ENCODE results near the gene EPHA10. TPM values are rescaled to one million over a fixed set of nuclear protein-coding genes. Genes with fewer than 3 reads are reported as not detected.
"Not testable (repeated sequence)": the region's sequence is repeated elsewhere in the genome, so short reads cannot be mapped to it uniquely, and the experiment has no call there.

EPHA10 gene
- total RNA-seq, 1 donor from 2014 or later: 0.37 TPM

DNA sequence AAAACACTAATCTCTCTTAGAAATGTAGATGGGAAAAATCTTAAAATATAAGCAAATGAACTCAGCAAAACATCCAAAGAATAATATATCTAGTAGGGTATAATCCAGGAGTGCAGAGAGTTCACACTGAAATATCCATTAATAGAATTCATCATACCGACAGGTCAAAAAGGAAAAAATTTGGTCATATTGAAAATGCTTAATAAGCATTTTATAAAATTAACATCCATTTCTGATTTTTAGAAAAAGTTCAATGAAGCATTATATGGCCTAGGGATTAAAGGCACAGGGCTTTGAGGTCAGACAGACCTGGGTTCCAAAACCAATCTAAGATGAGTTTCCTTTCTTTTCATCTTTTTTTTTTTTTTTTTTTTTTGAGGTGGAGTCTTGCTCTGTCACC, 16.4 kb downstream of the EPHA10 start:
- Mint-ChIP-seq H3K27me3 (ENCODE audit: low read depth) (peaks cover 43% of the 10 kb centered on the region), H3K4me1 (ENCODE audit: low read depth) (no peaks in the 10 kb centered on the region), H3K4me3 (ENCODE audit: unreplicated experiment) (no peak overlapping the region), H3K36me3 (ENCODE audit: low read depth) (peaks cover 1% of the 10 kb centered on the region), H3K9me3 (ENCODE audit: low read depth) (peaks cover 6% of the 10 kb centered on the region), H3K27ac (ENCODE audit: unreplicated experiment) (no peak overlapping the region)
- no peak for DNase-seq (ENCODE audit: low spot score)
- TF ChIP-seq, protein P1, sequence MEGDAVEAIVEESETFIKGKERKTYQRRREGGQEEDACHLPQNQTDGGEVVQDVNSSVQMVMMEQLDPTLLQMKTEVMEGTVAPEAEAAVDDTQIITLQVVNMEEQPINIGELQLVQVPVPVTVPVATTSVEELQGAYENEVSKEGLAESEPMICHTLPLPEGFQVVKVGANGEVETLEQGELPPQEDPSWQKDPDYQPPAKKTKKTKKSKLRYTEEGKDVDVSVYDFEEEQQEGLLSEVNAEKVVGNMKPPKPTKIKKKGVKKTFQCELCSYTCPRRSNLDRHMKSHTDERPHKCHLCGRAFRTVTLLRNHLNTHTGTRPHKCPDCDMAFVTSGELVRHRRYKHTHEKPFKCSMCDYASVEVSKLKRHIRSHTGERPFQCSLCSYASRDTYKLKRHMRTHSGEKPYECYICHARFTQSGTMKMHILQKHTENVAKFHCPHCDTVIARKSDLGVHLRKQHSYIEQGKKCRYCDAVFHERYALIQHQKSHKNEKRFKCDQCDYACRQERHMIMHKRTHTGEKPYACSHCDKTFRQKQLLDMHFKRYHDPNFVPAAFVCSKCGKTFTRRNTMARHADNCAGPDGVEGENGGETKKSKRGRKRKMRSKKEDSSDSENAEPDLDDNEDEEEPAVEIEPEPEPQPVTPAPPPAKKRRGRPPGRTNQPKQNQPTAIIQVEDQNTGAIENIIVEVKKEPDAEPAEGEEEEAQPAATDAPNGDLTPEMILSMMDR (IDR thresholded peaks at IDR 0.05): no peak

DNA sequence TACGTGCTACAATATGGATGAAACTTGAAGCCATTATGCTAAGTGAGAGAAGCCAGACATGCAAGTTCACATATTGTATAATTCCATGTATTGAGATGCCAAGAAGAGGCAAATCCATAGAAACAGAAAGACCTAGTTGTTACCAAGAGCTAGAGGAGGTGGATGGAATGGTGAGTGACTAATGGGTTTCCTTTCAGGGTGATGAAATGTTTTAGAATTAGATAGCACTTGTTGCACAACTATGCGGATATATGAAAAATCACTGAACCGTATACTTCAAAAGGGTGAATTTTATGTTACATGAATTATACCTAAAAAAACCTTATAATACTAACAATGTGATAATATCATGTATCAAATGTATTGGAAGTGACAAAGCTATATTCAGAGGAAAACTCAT, 18.1 kb downstream of the EPHA10 start:
- peaks cover 38% of the 10 kb centered on the region for H3K27me3 Mint-ChIP-seq (ENCODE audit: low read depth)
- peaks cover 6% of the 10 kb centered on the region for H3K9me3 Mint-ChIP-seq (ENCODE audit: low read depth)

DNA sequence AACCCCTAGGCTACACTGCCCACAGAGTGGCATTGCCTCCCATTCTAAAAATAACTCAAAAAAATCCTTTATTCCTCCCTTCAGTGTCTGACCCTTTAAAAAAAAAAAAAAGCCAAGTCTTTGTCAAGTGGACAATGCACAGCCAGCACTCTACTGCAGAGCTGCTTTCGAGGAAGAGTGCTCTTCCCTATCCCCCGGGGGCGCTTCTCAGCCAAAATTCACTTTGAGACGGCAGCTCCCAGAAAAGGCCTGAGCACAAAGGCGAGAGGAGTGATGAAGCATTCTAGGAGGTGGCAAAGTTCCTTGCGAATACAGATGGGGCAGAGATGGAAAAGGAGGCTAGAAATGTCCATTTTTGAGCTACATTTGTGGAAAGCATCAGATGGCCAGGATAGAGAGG, 23.3 kb downstream of the EPHA10 start:
- H3K36me3 Mint-ChIP-seq (ENCODE audit: low read depth): peaks cover under 1% of the 10 kb centered on the region
- peaks cover 6% of the 10 kb centered on the region for H3K4me1 Mint-ChIP-seq (ENCODE audit: low read depth)
- H3K27ac Mint-ChIP-seq (ENCODE audit: unreplicated experiment): no peak overlapping the region
- TF ChIP-seq, protein P1 (IDR thresholded peaks at IDR 0.05): no peak
- H3K9me3 Mint-ChIP-seq (ENCODE audit: low read depth): peaks cover 7% of the 10 kb centered on the region
- peaks cover 30% of the 10 kb centered on the region for H3K27me3 Mint-ChIP-seq (ENCODE audit: low read depth)
- no peak overlapping the region for H3K4me3 Mint-ChIP-seq (ENCODE audit: unreplicated experiment)
- DNase-seq (ENCODE audit: low spot score): no peak

More for the DNA sequence above, 18.1 kb downstream of the EPHA10 start:
- Mint-ChIP-seq H3K4me1 (ENCODE audit: low read depth) (no peaks in the 10 kb centered on the region), H3K36me3 (ENCODE audit: low read depth) (peaks cover 1% of the 10 kb centered on the region), H3K27ac (ENCODE audit: unreplicated experiment) (no peak overlapping the region), H3K4me3 (ENCODE audit: unreplicated experiment) (no peak overlapping the region)
- TF ChIP-seq, protein P1 (IDR thresholded peaks at IDR 0.05): no peak
- DNase-seq (ENCODE audit: low spot score): no peak

DNA sequence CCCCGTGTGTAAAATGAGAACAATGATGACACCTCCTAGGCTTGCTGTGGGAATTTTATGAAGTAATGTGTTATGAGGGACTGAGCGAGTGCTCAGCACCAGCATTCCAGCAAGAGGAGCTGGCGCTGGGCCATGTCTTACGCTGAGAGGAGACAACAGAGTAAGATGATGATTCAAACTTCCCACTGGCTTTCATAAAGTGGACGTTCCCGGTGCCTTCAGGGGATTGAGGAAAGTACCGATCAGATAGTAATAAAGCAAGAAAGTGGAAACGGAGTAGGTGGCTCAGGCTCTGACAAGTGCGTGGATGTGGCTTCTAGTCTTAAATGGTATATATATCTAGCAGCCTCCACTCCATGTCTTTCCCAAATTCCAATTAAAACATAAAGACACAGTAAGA, 23.8 kb downstream of the EPHA10 start:
- peaks cover 31% of the 10 kb centered on the region for H3K27me3 Mint-ChIP-seq (ENCODE audit: low read depth)
- no peaks in the 10 kb centered on the region for H3K36me3 Mint-ChIP-seq (ENCODE audit: low read depth)
- no peak overlapping the region for H3K4me3 Mint-ChIP-seq (ENCODE audit: unreplicated experiment)
- no peak for DNase-seq (ENCODE audit: low spot score)
- peaks cover 6% of the 10 kb centered on the region for H3K9me3 Mint-ChIP-seq (ENCODE audit: low read depth)
- TF ChIP-seq, protein P1 (IDR thresholded peaks at IDR 0.05): no peak
- peaks cover 6% of the 10 kb centered on the region for H3K4me1 Mint-ChIP-seq (ENCODE audit: low read depth)
- H3K27ac Mint-ChIP-seq (ENCODE audit: unreplicated experiment): no peak overlapping the region

DNA sequence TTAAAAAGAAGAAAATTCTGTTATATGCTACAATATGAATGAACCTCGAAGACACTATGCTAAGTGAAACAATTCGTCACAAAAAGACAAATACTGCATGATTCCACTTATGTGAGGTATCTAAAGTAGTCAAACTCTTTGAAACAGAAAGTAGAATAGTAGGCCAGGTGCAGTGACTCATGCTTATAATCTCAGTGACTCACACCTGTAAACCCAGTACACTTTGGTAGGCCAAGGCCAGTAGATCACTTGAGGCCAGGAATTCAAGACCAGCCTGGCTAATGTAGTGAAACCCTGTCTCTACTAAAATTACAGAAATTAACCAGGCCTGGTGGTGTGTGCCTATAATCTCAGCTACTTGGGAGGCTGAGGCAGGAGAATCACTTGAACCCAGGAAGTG, 25.7 kb downstream of the EPHA10 start:
- Mint-ChIP-seq H3K4me3 (ENCODE audit: unreplicated experiment) (no peak overlapping the region), H3K4me1 (ENCODE audit: low read depth) (peaks cover 6% of the 10 kb centered on the region), H3K27me3 (ENCODE audit: low read depth) (peaks cover 43% of the 10 kb centered on the region), H3K27ac (ENCODE audit: unreplicated experiment) (no peak overlapping the region), H3K9me3 (ENCODE audit: low read depth) (peaks cover 6% of the 10 kb centered on the region), H3K36me3 (ENCODE audit: low read depth) (no peaks in the 10 kb centered on the region)
- no peak for DNase-seq (ENCODE audit: low spot score)
- TF ChIP-seq, protein P1 (IDR thresholded peaks at IDR 0.05): no peak

DNA sequence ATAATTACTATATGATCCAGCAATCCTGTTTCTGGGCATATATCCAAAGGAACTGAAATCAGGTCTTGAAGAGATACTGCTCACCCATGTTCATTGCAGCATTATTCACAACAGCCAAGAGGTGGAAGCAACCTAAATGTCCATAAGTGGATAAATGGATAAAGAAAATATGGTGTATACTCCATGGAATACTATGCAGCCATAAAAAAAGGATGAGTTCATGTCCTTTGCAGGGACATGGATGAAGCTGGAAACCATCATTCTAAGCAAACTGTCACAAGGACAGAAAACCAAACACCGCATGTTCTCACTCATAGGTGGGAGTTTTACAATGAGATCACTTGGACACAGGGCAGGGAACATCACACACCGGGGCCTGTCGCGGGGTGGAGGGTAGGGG, 26.3 kb downstream of the EPHA10 start:
- not testable (repeated sequence) for DNase-seq (ENCODE audit: low spot score); H3K27ac Mint-ChIP-seq (ENCODE audit: unreplicated experiment); H3K4me3 Mint-ChIP-seq (ENCODE audit: unreplicated experiment); H3K9me3 Mint-ChIP-seq (ENCODE audit: low read depth); H3K4me1 Mint-ChIP-seq (ENCODE audit: low read depth); H3K36me3 Mint-ChIP-seq (ENCODE audit: low read depth)
- H3K27me3 Mint-ChIP-seq (ENCODE audit: low read depth): peaks cover 44% of the 10 kb centered on the region

DNA sequence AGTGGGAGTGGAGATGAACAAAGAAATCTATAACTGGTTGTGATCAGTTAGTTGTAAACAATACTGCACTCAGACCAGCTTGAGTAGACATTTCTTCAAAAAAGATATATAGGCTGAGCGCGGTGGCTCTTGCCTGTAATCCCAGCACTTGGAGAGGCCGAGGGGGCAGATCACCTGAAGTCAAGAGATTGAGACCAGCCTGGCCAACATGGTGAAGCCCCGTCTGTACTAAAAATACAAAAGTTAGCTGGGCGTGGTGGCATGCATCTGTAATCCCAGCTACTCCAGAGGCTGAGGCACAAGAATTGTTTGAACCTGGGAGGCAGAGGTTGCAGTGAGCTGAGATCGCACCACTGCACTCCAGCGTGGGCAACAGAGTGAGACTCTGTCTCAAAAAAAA, 26.9 kb downstream of the EPHA10 start:
- H3K36me3 Mint-ChIP-seq (ENCODE audit: low read depth); H3K4me3 Mint-ChIP-seq (ENCODE audit: unreplicated experiment); H3K27ac Mint-ChIP-seq (ENCODE audit: unreplicated experiment); DNase-seq (ENCODE audit: low spot score); H3K9me3 Mint-ChIP-seq (ENCODE audit: low read depth); H3K4me1 Mint-ChIP-seq (ENCODE audit: low read depth): not testable (repeated sequence)
- peaks cover 46% of the 10 kb centered on the region for H3K27me3 Mint-ChIP-seq (ENCODE audit: low read depth)

Data from chondrocyte (in vitro differentiated cells).